Ovary (tissue), 3 donors: ENCODE data around the gene TTLL5.

Experiments used
- EP300 ChIP-seq: sonication (generic); formaldehyde crosslinking; IDR thresholded peaks from one replicate; pipeline ENCODE4 v1.6.1; 2017; ENCODE audit warnings: antibody characterized with exemption
- TF ChIP-seq, protein P1 (sequence below), 3 donors: fragments of 450-650 bp in 2 of 3; fragments of 200-600 bp in 1 of 3; IDR thresholded peaks; one replicate each; pipeline versions ENCODE4 v1.5.1 to v1.8.0; 2016 to 2022; ENCODE audit warnings: antibody characterized with exemption in 3 of 3, mild to moderate bottlenecking in 1 of 3
- donor health status: DM: no; HTN: no; CAD: no.

DNA sequence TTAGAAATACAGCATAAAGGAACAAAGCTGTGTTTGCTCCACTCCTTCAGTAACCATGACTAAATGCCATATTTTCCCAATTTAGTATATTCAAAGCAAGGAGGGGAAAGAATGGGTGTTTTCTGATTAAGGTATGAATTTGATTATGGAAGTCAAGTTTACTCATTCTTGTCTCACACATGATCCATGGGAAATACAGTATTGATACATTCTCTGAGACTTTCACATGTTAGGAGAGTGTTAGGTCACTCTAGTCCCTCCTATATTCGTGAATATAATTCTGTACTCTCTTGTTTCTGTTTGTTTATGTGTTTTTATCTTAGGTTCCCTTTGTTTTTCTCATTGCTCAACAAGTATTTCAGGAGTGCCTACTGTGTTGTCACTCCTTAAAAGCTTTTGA lies 42.4 kb downstream of the TTLL5 start:
- TF ChIP-seq, protein P1, sequence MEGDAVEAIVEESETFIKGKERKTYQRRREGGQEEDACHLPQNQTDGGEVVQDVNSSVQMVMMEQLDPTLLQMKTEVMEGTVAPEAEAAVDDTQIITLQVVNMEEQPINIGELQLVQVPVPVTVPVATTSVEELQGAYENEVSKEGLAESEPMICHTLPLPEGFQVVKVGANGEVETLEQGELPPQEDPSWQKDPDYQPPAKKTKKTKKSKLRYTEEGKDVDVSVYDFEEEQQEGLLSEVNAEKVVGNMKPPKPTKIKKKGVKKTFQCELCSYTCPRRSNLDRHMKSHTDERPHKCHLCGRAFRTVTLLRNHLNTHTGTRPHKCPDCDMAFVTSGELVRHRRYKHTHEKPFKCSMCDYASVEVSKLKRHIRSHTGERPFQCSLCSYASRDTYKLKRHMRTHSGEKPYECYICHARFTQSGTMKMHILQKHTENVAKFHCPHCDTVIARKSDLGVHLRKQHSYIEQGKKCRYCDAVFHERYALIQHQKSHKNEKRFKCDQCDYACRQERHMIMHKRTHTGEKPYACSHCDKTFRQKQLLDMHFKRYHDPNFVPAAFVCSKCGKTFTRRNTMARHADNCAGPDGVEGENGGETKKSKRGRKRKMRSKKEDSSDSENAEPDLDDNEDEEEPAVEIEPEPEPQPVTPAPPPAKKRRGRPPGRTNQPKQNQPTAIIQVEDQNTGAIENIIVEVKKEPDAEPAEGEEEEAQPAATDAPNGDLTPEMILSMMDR (IDR thresholded peaks at IDR 0.05) = no peak
- TF ChIP-seq EP300 = no peak
